GM23248 (cell line): ENCODE measurements around the gene UROD.

Experiments
- EZH2 ChIP-seq: fragments of 200-600 bp; sonication (generic); IDR thresholded peaks from 2 replicates; pipeline ENCODE4 v1.6.1; 2018; ENCODE audit warnings: antibody characterized with exemption, mild to moderate bottlenecking; ENCODE audit not compliant: insufficient read depth, poor library complexity, severe bottlenecking
- EZH2phosphoT487 ChIP-seq: fragments of 200-600 bp; sonication (generic); IDR thresholded peaks from 2 replicates; pipeline ENCODE4 v1.6.1; 2018; ENCODE audit warnings: antibody characterized with exemption, moderate library complexity, mild to moderate bottlenecking, low read depth; ENCODE audit not compliant: insufficient read depth

GRCh38 chr1:44988531-44989156 is 23.4 kb upstream of the UROD start:
- TF ChIP-seq EZH2 (no peak), EZH2phosphoT487 (no peak)
